HG03354 (cell line): Measurements from ENCODE around the gene C10orf90.
"Not testable (repeated sequence)": the region's sequence is repeated elsewhere in the genome, so short reads cannot be mapped to it uniquely, and the experiment has no call there.

ENCODE experiments used
- ATAC-seq: cut with Tn5 transposase; IDR thresholded peaks from one replicate; pipeline ENCODE4 v1.9.1; 2021; ENCODE audit warnings: mild to moderate bottlenecking; ENCODE audit not compliant: unreplicated experiment, poor library complexity, severe bottlenecking

Gene C10orf90

GRCh38 chr10:126387041-126387921 lies 283.2 kb downstream of the C10orf90 start:
- ATAC-seq = peak; percentile 49

GRCh38 chr10:126384269-126384873 lies 286.1 kb downstream of the C10orf90 start:
- ATAC-seq = no peak

GRCh38 chr10:126380352-126381076 lies 290.0 kb downstream of the C10orf90 start:
- ATAC-seq = no peak

GRCh38 chr10:126379166-126379565 lies 291.3 kb downstream of the C10orf90 start:
- not testable (repeated sequence) for ATAC-seq

GRCh38 chr10:126376956-126377355 lies 293.5 kb downstream of the C10orf90 start:
- ATAC-seq = no peak

- ATAC-seq = no peak
Measured at GRCh38 chr10:126375926-126376554, 294.5 kb downstream of the C10orf90 start.

- ATAC-seq = no peak
Measured at GRCh38 chr10:126375299-126375698, 295.2 kb downstream of the C10orf90 start.
